WERI-Rb-1 (cell line): ENCODE results near the gene TTC27.
A peak's percentile ranks its signal among the peaks of the same experiment; 100 is the strongest.
"Not testable (repeated sequence)": the region's sequence is repeated elsewhere in the genome, so short reads cannot be mapped to it uniquely, and the experiment has no call there.

Source experiments
- DNase-seq: peaks from one replicate; pipeline ENCODE4 v3.0.0-alpha.2; 2020
- H3K27ac ChIP-seq: fragments of 250-450 bp; sonication (Bioruptor Pico); 2 replicates; pipeline ENCODE4 v1.5.1; 2020; ENCODE audit warnings: mild to moderate bottlenecking, moderate library complexity
- H3K27me3 ChIP-seq: fragments of 250-450 bp; sonication (Bioruptor Pico); 2 replicates; pipeline ENCODE4 v1.5.1; 2021; ENCODE audit warnings: mild to moderate bottlenecking, low read depth, moderate library complexity; ENCODE audit not compliant: insufficient read depth, severe bottlenecking
- H3K36me3 ChIP-seq: fragments of 250-450 bp; sonication (Bioruptor Pico); 2 replicates; pipeline ENCODE4 v1.5.1; 2020; ENCODE audit warnings: mild to moderate bottlenecking, moderate library complexity
- H3K4me3 ChIP-seq: 2 replicates; pipeline ENCODE4 v1.5.1; 2011; ENCODE audit warnings: low read depth, mild to moderate bottlenecking, control low read depth, low read length
- H3K9me3 ChIP-seq: fragments of 250-450 bp; sonication (Bioruptor Pico); 2 replicates; pipeline ENCODE4 v1.5.1; 2021; ENCODE audit warnings: mild to moderate bottlenecking, moderate library complexity; ENCODE audit not compliant: severe bottlenecking
- TF ChIP-seq, protein P1 (sequence below): IDR thresholded peaks from 2 replicates; pipeline ENCODE4 v1.5.1; 2011; ENCODE audit warnings: low read depth, mild to moderate bottlenecking, control low read depth, inconsistent platforms, low read length

TTC27 gene

DNA sequence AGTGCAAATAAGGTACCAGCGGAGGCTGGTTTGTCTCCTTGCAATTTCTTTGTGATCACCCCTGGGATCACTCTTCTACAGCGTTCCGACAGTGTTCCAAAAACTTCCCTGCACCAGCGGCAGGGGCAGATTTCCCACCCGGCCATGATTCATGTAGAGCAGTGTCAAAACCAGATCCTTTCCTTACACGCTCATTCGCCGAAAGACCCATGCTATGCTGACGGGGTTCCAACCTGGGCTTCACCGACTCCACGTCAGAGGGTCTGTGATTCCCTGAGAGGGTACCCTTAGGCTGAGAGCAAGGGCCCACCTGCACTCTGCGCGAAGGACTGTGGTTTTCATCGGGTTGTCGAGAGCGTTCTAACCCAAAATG lies 423 bp upstream of the TTC27 start:
- Histone ChIP-seq H3K4me3 (peak overlapping the region; percentile 94), H3K27me3 (no peaks in the 10 kb centered on the region), H3K9me3 (no peaks in the 10 kb centered on the region), H3K36me3 (peaks cover 6% of the 10 kb centered on the region), H3K27ac (no peak overlapping the region)
- DNase-seq: peak; percentile 20
- TF ChIP-seq, protein P1, sequence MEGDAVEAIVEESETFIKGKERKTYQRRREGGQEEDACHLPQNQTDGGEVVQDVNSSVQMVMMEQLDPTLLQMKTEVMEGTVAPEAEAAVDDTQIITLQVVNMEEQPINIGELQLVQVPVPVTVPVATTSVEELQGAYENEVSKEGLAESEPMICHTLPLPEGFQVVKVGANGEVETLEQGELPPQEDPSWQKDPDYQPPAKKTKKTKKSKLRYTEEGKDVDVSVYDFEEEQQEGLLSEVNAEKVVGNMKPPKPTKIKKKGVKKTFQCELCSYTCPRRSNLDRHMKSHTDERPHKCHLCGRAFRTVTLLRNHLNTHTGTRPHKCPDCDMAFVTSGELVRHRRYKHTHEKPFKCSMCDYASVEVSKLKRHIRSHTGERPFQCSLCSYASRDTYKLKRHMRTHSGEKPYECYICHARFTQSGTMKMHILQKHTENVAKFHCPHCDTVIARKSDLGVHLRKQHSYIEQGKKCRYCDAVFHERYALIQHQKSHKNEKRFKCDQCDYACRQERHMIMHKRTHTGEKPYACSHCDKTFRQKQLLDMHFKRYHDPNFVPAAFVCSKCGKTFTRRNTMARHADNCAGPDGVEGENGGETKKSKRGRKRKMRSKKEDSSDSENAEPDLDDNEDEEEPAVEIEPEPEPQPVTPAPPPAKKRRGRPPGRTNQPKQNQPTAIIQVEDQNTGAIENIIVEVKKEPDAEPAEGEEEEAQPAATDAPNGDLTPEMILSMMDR: no peak

DNA sequence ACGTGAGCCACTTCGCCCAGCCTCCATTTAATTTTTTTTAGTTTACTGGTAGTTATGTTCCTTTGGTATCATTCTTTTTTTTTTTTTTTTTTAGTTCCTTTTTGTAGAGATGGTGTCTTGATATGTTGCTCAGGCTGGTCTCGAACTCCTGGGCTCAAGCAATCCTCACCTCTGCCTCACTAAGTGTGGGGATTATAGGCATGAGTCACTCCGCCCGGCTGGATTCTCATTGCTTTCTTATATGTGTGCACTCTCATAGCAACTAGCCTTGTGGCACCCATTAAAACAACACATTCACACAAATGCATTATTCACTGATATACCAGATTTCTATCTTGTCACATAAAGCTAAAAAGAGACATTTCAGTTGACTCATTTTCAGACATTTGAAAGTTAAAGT lies 4.2 kb downstream of the TTC27 start:
- no peak overlapping the region for H3K4me3 ChIP-seq
- TF ChIP-seq, protein P1: no peak
- H3K36me3 ChIP-seq: peaks cover 13% of the 10 kb centered on the region
- no peaks in the 10 kb centered on the region for H3K9me3 ChIP-seq
- H3K27me3 ChIP-seq: no peaks in the 10 kb centered on the region
- DNase-seq: no peak
- no peak overlapping the region for H3K27ac ChIP-seq

DNA sequence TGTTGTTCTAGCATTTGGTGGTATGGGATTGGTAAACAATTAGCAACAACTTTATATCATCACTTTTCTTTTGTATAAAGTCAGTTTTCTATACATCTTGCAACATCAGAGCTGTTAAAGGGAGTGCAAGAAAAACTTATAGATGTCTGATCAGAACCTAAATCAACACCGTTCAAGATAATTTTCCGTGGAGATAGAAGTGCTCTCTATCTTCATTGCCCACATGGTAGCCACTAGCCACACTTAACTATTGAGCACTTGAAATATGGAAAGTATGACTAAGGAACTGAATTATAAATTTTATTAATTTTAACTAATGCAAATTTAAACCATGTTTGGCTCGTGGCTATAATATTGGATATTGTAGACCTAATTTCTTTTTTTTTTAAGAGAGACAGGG lies 5.2 kb downstream of the TTC27 start:
- no peak for DNase-seq
- TF ChIP-seq, protein P1: no peak
- Histone ChIP-seq H3K9me3 (no peaks in the 10 kb centered on the region), H3K27ac (no peak overlapping the region), H3K4me3 (no peak overlapping the region), H3K36me3 (peaks cover 17% of the 10 kb centered on the region), H3K27me3 (no peaks in the 10 kb centered on the region)

DNA sequence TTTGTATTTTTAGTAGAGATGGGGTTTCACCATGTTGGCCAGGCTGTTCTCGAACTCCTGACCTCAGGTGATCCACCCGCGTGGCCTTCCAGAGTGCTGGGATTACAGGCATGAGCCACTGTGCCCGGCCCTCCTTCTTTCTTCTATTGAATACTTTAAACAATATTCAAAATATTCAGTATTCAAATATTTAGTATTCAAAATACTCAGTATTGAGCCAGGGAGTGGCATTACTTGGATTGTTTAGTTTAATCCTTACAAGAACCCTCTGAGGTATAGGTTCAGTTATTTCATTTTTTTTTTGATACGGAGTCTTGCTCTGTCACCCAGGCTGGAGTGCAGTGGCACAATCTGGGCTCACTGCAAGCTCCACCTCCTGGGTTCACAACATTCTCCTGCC lies 10.7 kb downstream of the TTC27 start:
- H3K36me3 ChIP-seq: peaks cover 40% of the 10 kb centered on the region
- H3K9me3 ChIP-seq, H3K27me3 ChIP-seq, H3K27ac ChIP-seq, DNase-seq, H3K4me3 ChIP-seq: not testable (repeated sequence)

DNA sequence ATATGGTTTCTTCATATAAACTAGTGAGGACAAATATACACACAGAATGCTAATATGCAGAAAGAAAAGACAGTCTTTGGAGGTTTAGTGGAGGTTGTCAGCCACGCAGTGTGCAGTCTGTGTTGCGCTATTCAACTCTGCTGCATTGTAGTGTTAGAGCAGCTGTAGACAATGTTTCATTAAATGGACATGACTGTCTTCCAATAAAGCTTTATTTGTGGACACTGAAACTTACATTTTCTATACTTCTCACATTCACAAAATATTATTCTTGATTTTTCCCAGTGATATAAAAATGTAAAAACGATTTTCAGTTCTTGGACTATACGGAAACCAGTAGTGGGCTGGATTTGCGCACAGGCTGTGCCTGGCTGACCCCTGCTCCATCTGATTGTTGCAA lies 13.3 kb downstream of the TTC27 start:
- H3K27me3 ChIP-seq: no peaks in the 10 kb centered on the region
- H3K36me3 ChIP-seq: peaks cover 38% of the 10 kb centered on the region
- no peak overlapping the region for H3K4me3 ChIP-seq
- DNase-seq: no peak
- TF ChIP-seq, protein P1: no peak
- no peak overlapping the region for H3K27ac ChIP-seq
- no peaks in the 10 kb centered on the region for H3K9me3 ChIP-seq

DNA sequence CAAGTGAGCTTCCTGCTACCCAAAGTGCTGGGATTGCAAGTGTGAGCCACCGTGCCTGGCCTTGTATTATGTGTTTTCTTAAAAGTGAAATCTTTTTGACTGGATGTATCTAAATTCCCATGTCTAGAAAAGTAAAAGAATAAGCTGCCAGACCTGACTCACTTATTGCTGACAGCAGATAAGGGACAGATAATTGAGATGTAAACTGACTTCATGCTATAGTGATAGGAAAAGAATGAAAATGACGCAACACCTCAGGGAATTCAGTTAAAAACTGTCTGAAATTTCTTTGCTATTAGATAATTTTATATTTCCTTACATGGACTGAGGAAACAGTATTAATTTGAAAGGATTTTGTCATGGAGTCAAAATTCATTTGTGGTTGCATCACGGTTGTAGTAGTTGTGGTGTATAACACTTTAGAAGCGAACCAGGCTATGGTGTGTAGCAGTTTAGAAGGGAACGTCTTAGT lies 19.4 kb downstream of the TTC27 start:
- TF ChIP-seq, protein P1: no peak
- no peaks in the 10 kb centered on the region for H3K9me3 ChIP-seq
- peaks cover 19% of the 10 kb centered on the region for H3K36me3 ChIP-seq
- no peaks in the 10 kb centered on the region for H3K27me3 ChIP-seq
- no peak overlapping the region for H3K4me3 ChIP-seq
- DNase-seq: no peak
- H3K27ac ChIP-seq: no peak overlapping the region
